Hematopoietic multipotent progenitor cell treated with erythropoietin and hydrocortisone succinate and interleukin-3 and kit ligand, for 6 days (in vitro differentiated cells): ENCODE data around the gene SORBS2.
"Not testable (repeated sequence)": the region's sequence is repeated elsewhere in the genome, so short reads cannot be mapped to it uniquely, and the experiment has no call there.

Experiments used
- DNase-seq: peaks from one replicate; pipeline ENCODE4 v3.0.0-alpha.2; 2015

SORBS2 gene

DNA sequence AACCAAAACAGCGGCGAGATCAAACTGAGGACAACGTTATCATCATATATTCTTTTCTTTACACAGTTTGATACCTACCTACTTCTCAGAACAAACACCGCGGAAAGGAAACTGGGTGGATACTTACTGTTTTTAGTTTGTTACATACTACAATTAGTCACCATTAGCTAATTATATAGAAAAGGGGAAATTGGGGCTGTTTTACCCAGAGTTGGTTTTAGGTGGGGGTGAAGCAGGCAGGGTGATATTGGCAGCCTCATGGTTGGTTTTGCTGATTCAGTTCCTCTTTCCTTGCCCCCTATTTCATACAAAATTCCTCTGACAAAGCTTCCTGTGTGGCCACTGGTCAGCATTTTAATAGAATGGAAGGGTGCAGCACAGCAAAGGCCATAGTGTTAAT is 77.8 kb downstream of the SORBS2 start:
- peak; percentile 70 for DNase-seq

DNA sequence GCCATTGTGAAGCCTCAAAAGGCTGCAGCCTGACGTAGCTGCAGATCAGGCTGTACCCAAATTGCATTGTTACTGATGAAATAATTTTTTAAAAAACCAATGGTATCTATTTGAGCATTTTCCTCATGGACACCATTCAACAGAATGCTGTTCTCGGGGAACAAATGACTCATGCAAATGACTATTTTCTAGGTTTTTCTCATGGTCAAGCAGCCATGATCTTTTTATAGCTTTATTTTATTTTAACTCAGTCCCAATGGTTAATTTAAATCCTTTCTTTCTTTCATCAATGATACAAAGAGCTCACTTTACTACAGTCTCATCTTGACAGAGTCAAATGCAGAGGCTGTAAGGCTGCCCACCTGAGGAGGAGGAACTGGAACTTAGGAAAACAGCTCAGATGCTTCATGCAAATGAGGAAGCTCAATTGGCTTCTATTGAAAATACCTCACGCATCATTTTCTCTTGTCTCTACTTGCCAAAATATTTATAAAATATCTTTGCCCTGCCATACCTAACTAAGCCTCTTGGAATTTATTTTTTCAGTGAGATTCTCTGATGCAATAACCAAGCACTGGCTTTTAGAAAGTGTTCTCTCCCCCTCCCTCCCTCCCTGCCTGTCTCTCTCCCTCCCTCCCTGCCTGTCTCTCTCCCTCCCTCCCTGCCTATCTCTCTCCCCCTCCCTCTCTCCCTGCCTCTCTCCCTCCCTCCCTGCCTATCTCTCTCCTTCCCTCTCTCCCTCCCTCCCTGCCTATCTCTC is 81.0 kb downstream of the SORBS2 start:
- DNase-seq, result peak; percentile 4

DNA sequence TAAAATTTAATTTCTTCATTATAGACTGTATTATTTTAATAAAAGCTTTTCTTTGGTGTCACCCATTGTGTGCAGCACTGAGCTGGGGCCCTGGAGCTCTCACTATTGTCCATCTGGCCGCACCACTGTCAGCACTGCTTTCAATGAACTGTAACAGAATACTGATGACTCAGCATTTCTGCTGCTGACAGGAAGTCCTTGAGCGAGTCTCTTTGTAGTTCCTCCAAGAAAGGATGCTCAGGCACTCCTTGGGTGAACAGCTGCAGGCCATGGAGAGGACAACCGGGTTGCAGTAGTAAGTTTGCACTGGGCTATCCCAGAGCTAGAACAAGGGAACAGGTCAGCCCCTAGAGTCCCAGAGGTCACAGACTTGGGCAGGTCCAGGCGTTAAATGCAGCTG is 81.6 kb downstream of the SORBS2 start:
- peak; percentile 69 for DNase-seq

DNA sequence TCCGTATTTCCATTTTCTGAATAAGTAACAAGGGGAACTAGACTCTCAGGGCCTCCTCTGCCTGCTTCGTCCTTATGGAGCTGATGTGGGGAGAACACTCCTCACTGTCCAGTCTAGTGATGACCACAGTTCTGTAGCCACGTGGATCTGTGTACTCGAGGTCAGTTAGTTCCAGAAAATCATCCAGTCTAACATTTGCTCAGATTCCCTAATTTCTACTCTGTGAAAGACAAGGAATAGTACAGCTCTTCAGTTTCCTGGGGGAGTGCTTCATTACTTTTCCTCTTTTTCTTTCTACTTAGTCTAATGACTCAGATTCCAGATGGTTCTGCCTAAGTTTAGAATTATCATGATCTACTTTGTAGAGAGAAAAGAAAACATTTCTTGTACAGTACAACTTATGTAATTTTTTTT is 82.6 kb downstream of the SORBS2 start:
- DNase-seq, result no peak

DNA sequence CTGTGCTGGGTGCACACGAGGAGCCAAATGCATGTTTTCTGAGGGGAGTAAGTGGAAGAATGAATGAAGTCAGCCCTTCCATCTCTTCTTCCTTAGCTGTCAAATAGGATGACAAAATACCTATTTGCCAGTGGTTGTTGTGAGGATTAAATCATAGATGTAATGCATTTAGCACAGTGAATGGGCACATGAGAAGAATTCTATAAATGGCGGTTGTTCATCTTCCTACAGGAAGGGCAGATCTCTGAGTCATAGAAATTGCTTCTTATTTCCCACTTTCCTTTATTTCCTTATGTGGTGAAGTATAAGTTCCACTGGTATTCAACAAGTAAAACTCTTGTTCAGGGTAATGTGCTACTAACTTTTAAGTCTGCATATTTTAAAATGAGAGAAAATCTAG is 83.1 kb downstream of the SORBS2 start:
- DNase-seq, result no peak

GRCh38 chr4:185726931-185727330 is 85.1 kb downstream of the SORBS2 start:
- no peak for DNase-seq

- no peak for DNase-seq
These were observed 88.2 kb downstream of the SORBS2 start for GRCh38 chr4:185723631-185724260.

DNA sequence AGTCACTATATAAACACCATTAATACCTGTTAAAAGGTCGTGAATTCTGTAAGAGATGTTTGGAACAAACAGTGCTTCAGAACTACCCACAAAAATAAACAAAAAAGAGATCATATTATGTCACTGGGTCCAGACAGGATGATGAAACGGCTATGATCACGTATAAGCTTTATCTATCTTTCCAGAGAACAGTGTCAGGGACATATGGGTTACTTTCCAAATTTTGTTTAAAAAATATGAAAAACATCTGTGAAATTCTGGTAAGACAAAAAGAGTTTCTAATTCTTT is 90.0 kb downstream of the SORBS2 start:
- DNase-seq, result no peak

DNA sequence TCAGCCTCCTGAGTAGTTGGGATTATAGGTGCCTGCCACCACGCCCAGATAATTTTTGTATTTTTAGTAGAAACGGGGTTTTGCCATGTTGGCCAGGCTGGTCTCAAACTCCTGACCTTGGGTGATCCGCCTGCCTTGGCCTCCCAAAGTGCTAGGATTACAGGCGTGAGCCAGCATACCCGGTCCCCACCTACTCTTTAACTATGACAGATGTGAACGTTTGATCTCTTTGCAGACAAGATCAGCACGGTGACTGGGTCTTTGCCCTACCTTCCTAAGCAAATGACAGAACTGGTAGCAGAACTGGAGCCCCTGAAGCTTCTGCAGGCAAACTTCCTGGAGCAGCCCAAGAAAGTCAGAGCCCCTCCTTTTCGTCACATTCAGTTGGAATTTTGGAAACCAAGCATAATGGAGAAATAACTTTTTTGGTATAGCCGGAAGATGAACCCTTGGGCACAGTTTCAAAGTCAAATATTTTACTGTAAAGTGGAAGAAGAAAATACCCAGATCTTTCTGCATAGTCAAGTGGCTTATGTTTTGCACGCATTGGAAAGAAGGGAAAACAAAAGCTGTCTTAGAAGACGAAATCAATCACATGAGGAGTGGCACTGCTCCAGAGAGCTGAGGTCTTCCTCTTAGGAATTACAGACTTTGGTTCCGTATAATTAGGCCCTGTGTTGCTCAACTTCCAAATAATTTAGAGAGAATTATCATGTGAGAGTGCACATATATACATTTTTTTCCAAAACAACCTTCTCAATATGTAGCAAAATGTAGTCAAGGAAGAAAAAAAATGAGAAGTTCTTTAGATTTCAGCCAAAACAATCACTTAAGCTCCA is 90.6 kb downstream of the SORBS2 start:
- DNase-seq, result no peak

- DNase-seq, result no peak
These were observed 92.5 kb downstream of the SORBS2 start for GRCh38 chr4:185719500-185719858.

- DNase-seq, result no peak
These were observed 93.2 kb downstream of the SORBS2 start for GRCh38 chr4:185718578-185719499.

- peak; percentile 32 for DNase-seq
These were observed 94.6 kb downstream of the SORBS2 start for GRCh38 chr4:185717377-185717741.

DNA sequence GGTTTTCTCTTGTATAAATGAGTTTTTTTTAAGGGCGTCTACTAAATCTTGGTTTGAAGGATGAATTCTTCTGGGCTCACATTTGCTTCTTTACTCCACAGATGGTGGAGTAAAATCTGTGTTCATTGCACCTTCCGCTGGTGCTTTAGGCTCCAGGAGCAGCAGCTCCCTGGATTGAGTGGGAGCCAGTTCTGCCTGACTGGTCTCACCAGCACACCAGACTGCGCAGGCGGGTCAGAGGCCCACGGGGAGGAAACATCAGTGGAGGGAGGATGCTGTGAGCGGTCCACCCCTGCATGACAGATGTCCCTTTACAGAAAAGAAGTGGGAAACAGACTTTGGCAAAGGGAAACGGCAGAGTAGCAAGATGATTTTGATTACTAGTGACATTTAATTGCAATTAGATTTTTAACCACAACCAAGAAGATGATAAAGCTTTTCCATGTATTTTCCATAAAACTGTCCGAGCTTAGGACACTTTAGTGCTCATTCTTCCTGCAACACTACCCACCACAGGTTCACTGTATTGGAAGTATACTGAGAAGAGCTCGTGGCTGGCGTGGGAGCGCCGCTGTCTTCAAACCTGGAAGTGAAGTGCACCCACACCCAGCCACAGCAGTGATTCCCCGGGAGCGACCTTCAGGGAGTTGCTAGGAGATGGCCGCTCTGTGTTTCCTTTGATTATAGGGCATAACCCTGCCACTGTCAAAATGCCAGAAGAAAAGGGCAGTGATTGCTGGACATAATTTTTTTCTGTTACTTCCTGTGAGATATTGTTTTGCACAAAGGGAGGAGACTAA is 95.2 kb downstream of the SORBS2 start:
- DNase-seq, result no peak

GRCh38 chr4:185716141-185716551 is 95.8 kb downstream of the SORBS2 start:
- no peak for DNase-seq

GRCh38 chr4:185714524-185714923 is 97.5 kb downstream of the SORBS2 start:
- DNase-seq, result not testable (repeated sequence)

- no peak for DNase-seq
These were observed 98.3 kb downstream of the SORBS2 start for GRCh38 chr4:185713731-185714130.

- no peak for DNase-seq
These were observed 98.7 kb downstream of the SORBS2 start for GRCh38 chr4:185713272-185713671.

- DNase-seq, result no peak
These were observed 99.5 kb downstream of the SORBS2 start for GRCh38 chr4:185712350-185713024.

- no peak for DNase-seq
These were observed 100.3 kb downstream of the SORBS2 start for GRCh38 chr4:185711726-185712125.

- no peak for DNase-seq
These were observed 101.5 kb downstream of the SORBS2 start for GRCh38 chr4:185710487-185710995.

GRCh38 chr4:185709802-185710486 is 102.0 kb downstream of the SORBS2 start:
- DNase-seq, result no peak
